ENCODE data around the gene R3HDM4. TPM values are rescaled to one million over a fixed set of nuclear protein-coding genes. Genes with fewer than 3 reads are reported as not detected.

R3HDM4 gene
- total and polyA plus RNA-seq, 9 of the 15 experiments (the other 6 are each of a cell fraction or from before 2014, with no cell fraction given), result 3.2 to 154 (median 59.0) TPM

GRCh38 chr19:916645-917322 is 3.8 kb upstream of the R3HDM4 start (continued):
- TF ChIP-seq CBX5 (IDR thresholded peaks at IDR 0.05; ENCODE audit: borderline replicate concordance, low read depth) (peak; percentile 29; the same call in 1 of the 2 replicates), CHD1 (IDR thresholded peaks at IDR 0.05; ENCODE audit: low read length) (no peak), SMARCC2 (IDR thresholded peaks at IDR 0.05; ENCODE audit: low read depth) (no peak), MAZ (CRISPR knock-in tag; conservative IDR thresholded peaks at IDR 0.05 in 1 of 2, IDR thresholded peaks at IDR 0.05 in 1 of 2) (peak; percentile 63 to 83; a peak in 3 of 4 replicates), UBTF (IDR thresholded peaks at IDR 0.05; ENCODE audit: borderline replicate concordance in 1 of 2, low read depth in 2 of 2, low read length in 2 of 2) (0 out of 4 replicates have a peak, but pooled peaks of 1 of the 2 experiments have one; percentile 54), MNT (conservative IDR thresholded peaks at IDR 0.05) (peak; percentile 32 to 59), ARID4B (CRISPR knock-in tag; IDR thresholded peaks at IDR 0.05) (peak; percentile 77), SAP30 (IDR thresholded peaks at IDR 0.05; ENCODE audit: borderline replicate concordance, insufficient read depth, low read depth, low read length, poor library complexity, severe bottlenecking) (peak; percentile 51), MCM7 (IDR thresholded peaks at IDR 0.05) (no peak), ZFP36 (IDR thresholded peaks at IDR 0.05; ENCODE audit: low read depth, low read length, partially characterized antibody) (peak; percentile 52), TEAD1 (CRISPR knock-in tag; IDR thresholded peaks at IDR 0.05) (0 out of 4 replicates have a peak, but pooled peaks of 1 of the 2 experiments have one; percentile 12)

Data from K562 (cell line).